Mononuclear cell (primary cell): ENCODE measurements around the gene BANP. TPM values are rescaled to one million over a fixed set of nuclear protein-coding genes. Genes with fewer than 3 reads are reported as not detected.
"Not testable (repeated sequence)": the region's sequence is repeated elsewhere in the genome, so short reads cannot be mapped to it uniquely, and the experiment has no call there.

Source experiments
- H3K27me3 ChIP-seq: 2 replicates; pipeline ENCODE4 v1.6.0; 2011; ENCODE audit warnings: low read length, control low read depth; ENCODE audit not compliant: insufficient read depth
- H3K4me1 ChIP-seq: 2 replicates; pipeline ENCODE4 v1.5.1; 2011; ENCODE audit warnings: mild to moderate bottlenecking, low read length, control low read depth; ENCODE audit not compliant: insufficient read depth
- H3K4me3 ChIP-seq: 2 replicates; pipeline ENCODE4 v1.5.1; 2011; ENCODE audit warnings: mild to moderate bottlenecking, low read length, moderate library complexity
- H3K9me3 ChIP-seq: 2 replicates; pipeline ENCODE4 v1.5.1; 2011; ENCODE audit warnings: low read depth, mild to moderate bottlenecking, control low read depth, low read length
- total RNA-seq: library from RNA; depleted of rRNA; stranded (reverse); fragments of >200 nt; gene quantifications from one replicate; pipeline ENCODE4 v1.2.3, GENCODE V29; 2012

BANP gene
- total RNA-seq, 1 donor: 71.8 TPM

- H3K4me1 ChIP-seq: no peaks in the 10 kb centered on the region
- H3K9me3 ChIP-seq: no peaks in the 10 kb centered on the region
- no peak overlapping the region for H3K4me3 ChIP-seq
- H3K27me3 ChIP-seq: no peaks in the 10 kb centered on the region
Measured at GRCh38 chr16:87984632-87985267, 33.5 kb downstream of the BANP start.

DNA sequence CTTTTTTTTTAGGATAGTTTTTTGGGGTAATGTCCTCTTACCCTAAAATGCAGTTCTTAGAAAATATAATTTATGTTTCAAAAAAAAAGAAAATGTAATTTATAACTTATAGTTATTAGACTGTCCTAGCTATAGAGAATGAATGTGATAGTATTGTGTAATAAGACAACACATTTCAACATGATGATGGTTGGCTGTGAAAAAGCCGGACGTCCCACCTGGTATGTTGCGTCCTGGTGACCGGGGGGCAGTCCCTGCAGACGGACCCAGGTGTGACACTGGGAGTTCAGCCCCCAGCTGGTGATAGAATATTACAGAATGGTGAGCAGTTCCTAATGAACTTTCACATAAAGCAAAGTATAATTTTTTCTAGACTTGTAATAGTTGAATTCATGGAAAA, 34.3 kb downstream of the BANP start:
- not testable (repeated sequence) for H3K4me1 ChIP-seq, H3K4me3 ChIP-seq, H3K9me3 ChIP-seq, H3K27me3 ChIP-seq

DNA sequence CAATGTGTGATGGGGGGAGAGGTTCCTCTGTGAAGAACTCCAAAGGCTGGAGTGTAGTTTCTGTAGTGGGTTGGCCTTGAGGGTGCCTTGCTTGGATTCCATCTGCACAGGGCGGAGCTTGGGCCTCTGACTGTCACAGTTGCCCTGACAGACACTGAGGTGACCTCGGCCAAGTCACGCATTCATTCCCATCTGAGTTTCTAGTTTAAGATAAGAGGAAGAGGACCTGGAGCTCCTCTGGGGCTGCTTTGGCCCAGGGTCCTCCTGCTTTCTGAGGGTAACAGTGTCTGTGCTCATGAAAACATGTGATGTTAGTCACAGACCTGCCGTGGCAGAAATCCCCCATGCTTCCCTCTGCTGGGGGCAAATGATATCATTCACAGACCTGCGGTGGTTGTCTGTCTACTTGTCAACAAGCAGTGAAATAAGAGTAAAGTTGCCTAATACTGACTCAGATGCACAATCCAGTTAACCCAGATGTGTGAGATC, 35.2 kb downstream of the BANP start:
- not testable (repeated sequence) for H3K4me3 ChIP-seq, H3K27me3 ChIP-seq, H3K9me3 ChIP-seq, H3K4me1 ChIP-seq

GRCh38 chr16:87988596-87988995, 37.4 kb downstream of the BANP start:
- not testable (repeated sequence) for H3K4me1 ChIP-seq, H3K9me3 ChIP-seq, H3K27me3 ChIP-seq, H3K4me3 ChIP-seq

DNA sequence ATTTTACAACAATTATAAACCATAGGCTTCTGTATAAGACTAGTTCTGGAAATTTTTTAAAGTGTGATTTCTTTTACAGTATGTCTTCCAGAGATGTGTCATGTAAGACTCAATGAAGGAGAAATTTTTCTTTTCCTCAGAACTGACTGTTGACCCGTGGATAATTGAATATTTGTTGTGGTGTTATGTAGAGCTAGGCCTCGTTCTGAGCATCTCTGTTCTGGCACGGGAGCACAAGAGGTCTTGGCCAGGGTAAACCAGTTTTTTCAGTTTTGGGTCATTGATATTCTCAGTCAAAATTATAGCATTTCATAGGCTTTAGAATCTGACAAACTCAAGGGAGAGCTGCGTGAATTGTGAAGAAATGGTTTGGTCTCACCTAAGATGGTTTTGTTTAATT, 39.0 kb downstream of the BANP start:
- not testable (repeated sequence) for H3K9me3 ChIP-seq, H3K4me1 ChIP-seq, H3K27me3 ChIP-seq, H3K4me3 ChIP-seq

- H3K27me3 ChIP-seq, H3K9me3 ChIP-seq, H3K4me1 ChIP-seq, H3K4me3 ChIP-seq: not testable (repeated sequence)
Measured at GRCh38 chr16:87992142-87992541, 40.9 kb downstream of the BANP start.

GRCh38 chr16:87993901-87994300, 42.7 kb downstream of the BANP start:
- H3K4me1 ChIP-seq: no peaks in the 10 kb centered on the region
- no peaks in the 10 kb centered on the region for H3K27me3 ChIP-seq
- no peaks in the 10 kb centered on the region for H3K9me3 ChIP-seq

GRCh38 chr16:87995644-87996043, 44.4 kb downstream of the BANP start:
- Histone ChIP-seq H3K9me3 (no peaks in the 10 kb centered on the region), H3K27me3 (no peaks in the 10 kb centered on the region), H3K4me1 (no peaks in the 10 kb centered on the region), H3K4me3 (no peak overlapping the region)

More at GRCh38 chr16:87993901-87994300, 42.7 kb downstream of the BANP start:
- no peak overlapping the region for H3K4me3 ChIP-seq

GRCh38 chr16:87996962-87997880, 46.0 kb downstream of the BANP start:
- Histone ChIP-seq H3K4me3 (no peak overlapping the region), H3K9me3 (no peaks in the 10 kb centered on the region), H3K27me3 (no peaks in the 10 kb centered on the region), H3K4me1 (no peaks in the 10 kb centered on the region)

DNA sequence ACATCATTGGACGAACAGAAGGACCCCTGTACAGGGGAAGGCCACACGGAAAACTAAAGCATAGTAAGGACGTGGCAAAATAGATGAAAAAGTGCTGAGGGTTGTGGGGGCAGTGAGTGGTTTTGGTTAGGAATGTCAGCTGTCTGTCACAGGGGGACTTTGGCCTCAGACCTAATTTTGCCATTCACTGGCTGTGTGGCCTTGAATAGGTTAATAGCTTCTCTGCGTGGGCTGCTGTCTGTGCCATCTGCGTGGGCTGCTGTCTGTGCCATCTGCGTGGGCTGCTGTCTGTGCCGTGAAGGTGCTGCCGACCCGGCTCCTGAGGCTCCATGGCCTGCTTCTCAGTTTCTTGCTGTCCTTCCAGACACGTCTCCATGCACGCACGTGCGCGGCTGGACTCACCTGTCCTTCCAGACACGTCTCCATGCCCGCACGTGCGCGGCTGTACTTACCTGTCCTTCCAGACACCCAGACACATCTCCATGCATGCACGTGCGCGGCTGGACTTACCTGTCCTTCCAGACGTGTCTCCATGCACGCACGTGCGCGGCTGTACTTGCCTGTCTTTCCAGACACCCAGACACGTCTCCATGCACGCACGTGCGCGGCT, 47.1 kb downstream of the BANP start:
- H3K27me3 ChIP-seq, H3K9me3 ChIP-seq, H3K4me1 ChIP-seq, H3K4me3 ChIP-seq: not testable (repeated sequence)

DNA sequence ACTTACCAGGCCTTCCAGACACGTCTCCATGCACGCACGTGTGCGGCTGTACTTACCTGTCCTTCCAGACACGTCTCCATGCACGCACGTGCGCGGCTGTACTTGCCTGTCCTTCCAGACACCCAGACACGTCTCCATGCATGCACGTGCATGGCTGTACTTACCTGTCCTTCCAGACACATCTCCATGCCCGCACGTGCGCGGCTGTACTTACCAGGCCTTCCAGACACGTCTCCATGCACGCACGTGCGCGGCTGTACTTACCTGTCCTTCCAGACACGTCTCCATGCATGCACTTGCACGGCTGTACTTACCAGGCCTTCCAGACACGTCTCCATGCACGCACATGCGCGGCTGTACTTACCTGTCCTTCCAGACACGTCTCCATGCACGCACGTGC, 47.8 kb downstream of the BANP start:
- not testable (repeated sequence) for H3K4me1 ChIP-seq, H3K9me3 ChIP-seq, H3K27me3 ChIP-seq, H3K4me3 ChIP-seq

DNA sequence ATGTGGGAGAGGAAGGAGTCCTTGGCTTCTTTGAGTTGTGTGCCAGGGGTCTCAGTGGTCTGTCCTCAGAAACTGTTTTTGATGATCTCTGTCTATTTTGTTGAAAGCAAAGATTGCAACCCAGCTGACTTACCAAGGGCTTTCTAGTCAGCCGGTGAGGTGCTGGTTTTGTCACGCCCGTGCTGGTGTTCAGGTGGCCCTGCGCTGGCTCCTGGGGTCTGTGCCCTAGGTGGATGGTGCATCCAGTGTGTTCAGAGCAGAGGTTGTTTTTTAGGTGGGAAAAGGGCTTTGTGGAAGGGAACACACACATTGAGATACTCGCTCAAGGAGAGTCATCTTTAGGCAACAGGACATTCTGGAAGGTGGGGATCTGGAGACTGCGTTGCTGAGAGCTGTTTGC, 51.0 kb downstream of the BANP start:
- H3K9me3 ChIP-seq: no peaks in the 10 kb centered on the region
- H3K27me3 ChIP-seq: no peaks in the 10 kb centered on the region
- H3K4me3 ChIP-seq: no peak overlapping the region
- peaks cover 14% of the 10 kb centered on the region for H3K4me1 ChIP-seq

GRCh38 chr16:88002749-88003148, 51.5 kb downstream of the BANP start:
- H3K4me3 ChIP-seq: no peak overlapping the region
- H3K27me3 ChIP-seq: no peaks in the 10 kb centered on the region
- no peaks in the 10 kb centered on the region for H3K9me3 ChIP-seq
- H3K4me1 ChIP-seq: peaks cover 14% of the 10 kb centered on the region

- H3K4me3 ChIP-seq: no peak overlapping the region
- no peaks in the 10 kb centered on the region for H3K27me3 ChIP-seq
- H3K9me3 ChIP-seq: no peaks in the 10 kb centered on the region
Measured at GRCh38 chr16:88003316-88003715, 52.1 kb downstream of the BANP start.

GRCh38 chr16:88003736-88004135, 52.5 kb downstream of the BANP start:
- H3K4me1 ChIP-seq: peaks cover 14% of the 10 kb centered on the region
- no peaks in the 10 kb centered on the region for H3K9me3 ChIP-seq
- no peaks in the 10 kb centered on the region for H3K27me3 ChIP-seq
- no peak overlapping the region for H3K4me3 ChIP-seq

More at GRCh38 chr16:88003316-88003715, 52.1 kb downstream of the BANP start:
- peaks cover 14% of the 10 kb centered on the region for H3K4me1 ChIP-seq
